Neural cell (in vitro differentiated cells): ENCODE results near the gene PTCRA. TPM values are rescaled to one million over a fixed set of nuclear protein-coding genes. Genes with fewer than 3 reads are reported as not detected.

Source experiments
- H2AFZ ChIP-seq: fragments of 200-600, 300-800 bp; sonication (generic), shearing (Covaris generic); 2 replicates; pipeline ENCODE4 v1.6.0; 2014; ENCODE audit warnings: low read depth, mild to moderate bottlenecking, antibody characterized with exemption, low read length, moderate library complexity
- H3F3A ChIP-seq: fragments of 200-600 bp; shearing (Covaris generic); 2 replicates; pipeline ENCODE4 v1.6.1; 2016; ENCODE audit warnings: mild to moderate bottlenecking, moderate library complexity, mixed read lengths, antibody characterized with exemption, low read length; ENCODE audit not compliant: insufficient read depth, poor library complexity, severe bottlenecking
- H3K27ac ChIP-seq: fragments of 200-600, 300-800 bp; sonication (generic), shearing (Covaris generic); 2 replicates; pipeline ENCODE4 v1.5.1; 2014; ENCODE audit warnings: mild to moderate bottlenecking, low read length, moderate library complexity
- H3K27me3 ChIP-seq: fragments of 300-800, 200-600 bp; sonication (generic), shearing (Covaris generic); 2 replicates; pipeline ENCODE4 v1.6.0; 2014; ENCODE audit warnings: mild to moderate bottlenecking, low read depth, low read length, moderate library complexity; ENCODE audit not compliant: insufficient read depth
- H3K36me3 ChIP-seq: fragments of 300-800, 200-600 bp; sonication (generic), shearing (Covaris generic); 2 replicates; pipeline ENCODE4 v1.5.1; 2014; ENCODE audit warnings: mild to moderate bottlenecking, antibody characterized with exemption, low read length, moderate library complexity; ENCODE audit not compliant: insufficient read depth
- H3K4me2 ChIP-seq: fragments of 300-800, 200-600 bp; sonication (generic), shearing (Covaris generic); 2 replicates; pipeline ENCODE4 v1.6.0; 2014; ENCODE audit warnings: mild to moderate bottlenecking, low read length
- H3K4me3 ChIP-seq: fragments of 300-800, 200-600 bp; sonication (generic), shearing (Covaris generic); 2 replicates; pipeline ENCODE4 v1.5.1; 2014; ENCODE audit warnings: mild to moderate bottlenecking, low read length, moderate library complexity
- H3K79me2 ChIP-seq: fragments of 200-600 bp; shearing (Covaris generic); replicated peaks from 2 replicates; pipeline ENCODE4 v1.6.0; 2014; ENCODE audit warnings: mild to moderate bottlenecking, low read length, moderate library complexity; ENCODE audit not compliant: insufficient read depth
- H3K9ac ChIP-seq: fragments of 300-800, 200-600 bp; sonication (generic), shearing (Covaris generic); 2 replicates; pipeline ENCODE4 v1.6.1; 2016; ENCODE audit warnings: mild to moderate bottlenecking, low read length, mixed read lengths
- H3K9me2 ChIP-seq: fragments of 200-600 bp; shearing (Covaris generic); 2 replicates; pipeline ENCODE4 v1.6.1; 2016; ENCODE audit warnings: mild to moderate bottlenecking, low read length, mixed read lengths; ENCODE audit not compliant: insufficient read depth
- H3K9me3 ChIP-seq: fragments of 200-600, 300-800 bp; sonication (generic), shearing (Covaris generic); 2 replicates; pipeline ENCODE4 v1.6.1; 2016; ENCODE audit warnings: mild to moderate bottlenecking, mixed run types, low read length, moderate library complexity, mixed read lengths
- H4K20me1 ChIP-seq: fragments of 200-600 bp; shearing (Covaris generic); 2 replicates; pipeline ENCODE4 v1.6.1; 2016; ENCODE audit warnings: mild to moderate bottlenecking, mixed run types; ENCODE audit not compliant: insufficient read depth
- EZH2 ChIP-seq: fragments of 200-600, 300-800 bp; shearing (Covaris generic), sonication (generic); IDR thresholded peaks from 2 replicates; pipeline ENCODE4 v1.6.1; 2014; ENCODE audit warnings: antibody characterized with exemption, low read length, borderline replicate concordance, mild to moderate bottlenecking; ENCODE audit not compliant: insufficient read depth, poor library complexity, severe bottlenecking
- MXI1 ChIP-seq: fragments of 450-650 bp; conservative IDR thresholded peaks from 2 replicates; pipeline ENCODE4 v1.6.1; 2014; ENCODE audit warnings: antibody characterized with exemption, mild to moderate bottlenecking; ENCODE audit not compliant: poor library complexity, severe bottlenecking
- RAD21 ChIP-seq: fragments of 450-650 bp; conservative IDR thresholded peaks from 2 replicates; pipeline ENCODE4 v1.6.1; 2014; ENCODE audit warnings: antibody characterized with exemption, mild to moderate bottlenecking, moderate library complexity
- REST ChIP-seq: IDR thresholded peaks from 2 replicates; pipeline ENCODE4 v1.6.1; 2012; ENCODE audit warnings: borderline replicate concordance
- SMC3 ChIP-seq: fragments of 450-650 bp; conservative IDR thresholded peaks from 2 replicates; pipeline ENCODE4 v1.6.1; 2014; ENCODE audit warnings: antibody characterized with exemption, mild to moderate bottlenecking, moderate library complexity; ENCODE audit not compliant: poor library complexity
- TAF1 ChIP-seq: IDR thresholded peaks from 2 replicates; pipeline ENCODE4 v1.6.1; 2012; ENCODE audit warnings: low read depth
- polyA plus RNA-seq: library from polyadenylated mRNA; depleted of rRNA; stranded (reverse); fragments of >200 nt; gene quantifications from 2 replicates; pipeline ENCODE4 v1.2.3, GENCODE V29; 2014

Gene PTCRA
- polyA plus RNA-seq, 1 donor from 2014 or later = not detected

- H3K36me3 ChIP-seq = no peaks in the 10 kb centered on the region
- no peaks in the 10 kb centered on the region for H3F3A ChIP-seq
- no peak overlapping the region for H3K4me3 ChIP-seq
- no peaks in the 10 kb centered on the region for H3K79me2 ChIP-seq
- H3K27me3 ChIP-seq = peaks cover 27% of the 10 kb centered on the region
- no peak for TF ChIP-seq TAF1
- no peak for TF ChIP-seq RAD21
- no peak for TF ChIP-seq MXI1
- TF ChIP-seq SMC3 = no peak
- TF ChIP-seq REST = no peak
- TF ChIP-seq EZH2 = no peak
- no peaks in the 10 kb centered on the region for H3K9me3 ChIP-seq
- H3K9me2 ChIP-seq = no peaks in the 10 kb centered on the region
- H4K20me1 ChIP-seq = no peaks in the 10 kb centered on the region
- H2AFZ ChIP-seq = no peak overlapping the region
- no peak overlapping the region for H3K27ac ChIP-seq
- no peak overlapping the region for H3K4me2 ChIP-seq
- no peak overlapping the region for H3K9ac ChIP-seq
Measured at GRCh38 chr6:42962502-42963178, 46.8 kb downstream of the PTCRA start.

- Histone ChIP-seq H3K4me2 (no peak overlapping the region), H3K36me3 (no peaks in the 10 kb centered on the region)
Measured at GRCh38 chr6:42963179-42963854, 47.5 kb downstream of the PTCRA start.

More at GRCh38 chr6:42963179-42963854, 47.5 kb downstream of the PTCRA start:
- Histone ChIP-seq H3K9me2 (no peaks in the 10 kb centered on the region), H4K20me1 (no peaks in the 10 kb centered on the region), H3K27me3 (peaks cover 27% of the 10 kb centered on the region), H2AFZ (no peak overlapping the region), H3K27ac (no peak overlapping the region), H3K9me3 (no peaks in the 10 kb centered on the region), H3K79me2 (no peaks in the 10 kb centered on the region), H3K4me3 (no peak overlapping the region), H3K9ac (no peak overlapping the region), H3F3A (no peaks in the 10 kb centered on the region)
- TF ChIP-seq TAF1 (no peak), REST (no peak)
